Testis (tissue), 3 donors: Measurements from ENCODE around the gene IMMT. TPM values are rescaled to one million over a fixed set of nuclear protein-coding genes. Genes with fewer than 3 reads are reported as not detected.

Experiments used
- DNase-seq: peaks from one replicate; pipeline ENCODE4 v3.0.0-alpha.2; 2019
- H3K27ac ChIP-seq, 2 donors: fragments of 200-600 bp; sonication (generic); one replicate each; pipeline ENCODE4 v1.5.1; 2019
- H3K27me3 ChIP-seq: fragments of 200-600 bp; sonication (generic); one replicate; pipeline ENCODE4 v1.5.1; 2019
- H3K36me3 ChIP-seq: fragments of 200-600 bp; sonication (generic); one replicate; pipeline ENCODE4 v1.5.1; 2017; ENCODE audit warnings: low read depth; ENCODE audit errors: missing control alignments
- H3K4me1 ChIP-seq: fragments of 200-600 bp; sonication (generic); one replicate; pipeline ENCODE4 v1.5.1; 2019
- H3K4me3 ChIP-seq, 2 donors: fragments of 200-600 bp; sonication (generic); one replicate each; pipeline ENCODE4 v1.5.1; 2017 to 2019
- H3K9me3 ChIP-seq: fragments of 200-600 bp; sonication (generic); one replicate; pipeline ENCODE4 v1.5.1; 2017
- POLR2A ChIP-seq: fragments of 450-650 bp; IDR thresholded peaks from one replicate; pipeline ENCODE4 v1.6.1; 2017; ENCODE audit warnings: antibody characterized with exemption, mild to moderate bottlenecking, moderate library complexity
- WGBS, 2 donors: methylation state at CpG; one replicate each; pipeline ENCODE4 v1.1.5; 2018; 5-methylcytosine and 5-hydroxymethylcytosine counted together
- intact Hi-C: fragments of 100-400 bp; cut with DNase I; formaldehyde crosslinking; loops from one replicate; pipeline ENCODE4 v1.15.1; 2023; ENCODE audit warnings: low total_unique reads
- polyA plus RNA-seq: library from polyadenylated mRNA; stranded (reverse); fragments of 350-450 nt; fragmentation: Illumina TruSeq; extraction: RNeasy Lipid Tissue Mini Kit (QIAGEN cat#74804); gene quantifications from one replicate; pipeline ENCODE4 v1.2.3, GENCODE V29; 2014; ENCODE audit warnings: low read depth, low replicate concordance; ENCODE audit not compliant: insufficient read depth
- total RNA-seq, 2 donors: library from RNA; depleted of rRNA; stranded (reverse); fragments of >200 nt; gene quantifications; one replicate each; pipeline ENCODE4 v1.2.3, GENCODE V29; 2016
- TF ChIP-seq, protein P1 (sequence below), 3 experiments: fragments of 450-650 bp in 2 of 3; fragments of 200-600 bp in 1 of 3; sonication (generic) in 1 of 3; IDR thresholded peaks; one replicate each; pipeline ENCODE4 v1.5.1; 2016 to 2019; ENCODE audit warnings: antibody characterized with exemption in 3 of 3, mild to moderate bottlenecking in 2 of 3, moderate library complexity in 1 of 3

IMMT gene
- total and polyA plus RNA-seq, 3 donors from 2014 or later: 80.6 to 99.8 (median 87.6) TPM

DNA sequence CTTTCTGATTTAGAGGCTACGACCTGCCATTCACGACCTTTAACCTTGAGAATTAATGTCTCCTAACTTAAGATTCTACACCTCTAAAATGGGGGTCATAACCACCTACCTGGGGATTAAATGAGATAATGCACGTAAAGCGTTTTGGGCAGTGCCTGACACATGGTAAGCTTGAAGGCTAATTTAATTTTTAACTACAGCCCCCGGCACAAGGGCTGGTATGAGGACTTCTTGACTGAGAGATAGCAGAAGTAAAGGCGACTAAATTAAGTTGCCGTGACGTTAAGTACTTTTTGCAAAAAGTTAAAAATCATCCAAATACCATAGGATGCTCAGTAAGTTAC, 4.5 kb upstream of the IMMT start:
- intact Hi-C loops: no loop called here
- H3K9me3 ChIP-seq: no peaks in the 10 kb centered on the region
- peak overlapping the region; percentile 70 to 80 for H3K4me3 ChIP-seq
- H3K4me1 ChIP-seq: peaks cover 6% of the 10 kb centered on the region
- no peak for DNase-seq
- TF ChIP-seq POLR2A: no peak
- TF ChIP-seq, protein P1, sequence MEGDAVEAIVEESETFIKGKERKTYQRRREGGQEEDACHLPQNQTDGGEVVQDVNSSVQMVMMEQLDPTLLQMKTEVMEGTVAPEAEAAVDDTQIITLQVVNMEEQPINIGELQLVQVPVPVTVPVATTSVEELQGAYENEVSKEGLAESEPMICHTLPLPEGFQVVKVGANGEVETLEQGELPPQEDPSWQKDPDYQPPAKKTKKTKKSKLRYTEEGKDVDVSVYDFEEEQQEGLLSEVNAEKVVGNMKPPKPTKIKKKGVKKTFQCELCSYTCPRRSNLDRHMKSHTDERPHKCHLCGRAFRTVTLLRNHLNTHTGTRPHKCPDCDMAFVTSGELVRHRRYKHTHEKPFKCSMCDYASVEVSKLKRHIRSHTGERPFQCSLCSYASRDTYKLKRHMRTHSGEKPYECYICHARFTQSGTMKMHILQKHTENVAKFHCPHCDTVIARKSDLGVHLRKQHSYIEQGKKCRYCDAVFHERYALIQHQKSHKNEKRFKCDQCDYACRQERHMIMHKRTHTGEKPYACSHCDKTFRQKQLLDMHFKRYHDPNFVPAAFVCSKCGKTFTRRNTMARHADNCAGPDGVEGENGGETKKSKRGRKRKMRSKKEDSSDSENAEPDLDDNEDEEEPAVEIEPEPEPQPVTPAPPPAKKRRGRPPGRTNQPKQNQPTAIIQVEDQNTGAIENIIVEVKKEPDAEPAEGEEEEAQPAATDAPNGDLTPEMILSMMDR (IDR thresholded peaks at IDR 0.05): no peak
- no peaks in the 10 kb centered on the region for H3K27me3 ChIP-seq
- H3K36me3 ChIP-seq: no peaks in the 10 kb centered on the region
- H3K27ac ChIP-seq: peak overlapping the region; percentile 63 to 85
- WGBS, 2 donors: 0 to 2% methylated on average over 8 of the region's 8 CpGs

DNA sequence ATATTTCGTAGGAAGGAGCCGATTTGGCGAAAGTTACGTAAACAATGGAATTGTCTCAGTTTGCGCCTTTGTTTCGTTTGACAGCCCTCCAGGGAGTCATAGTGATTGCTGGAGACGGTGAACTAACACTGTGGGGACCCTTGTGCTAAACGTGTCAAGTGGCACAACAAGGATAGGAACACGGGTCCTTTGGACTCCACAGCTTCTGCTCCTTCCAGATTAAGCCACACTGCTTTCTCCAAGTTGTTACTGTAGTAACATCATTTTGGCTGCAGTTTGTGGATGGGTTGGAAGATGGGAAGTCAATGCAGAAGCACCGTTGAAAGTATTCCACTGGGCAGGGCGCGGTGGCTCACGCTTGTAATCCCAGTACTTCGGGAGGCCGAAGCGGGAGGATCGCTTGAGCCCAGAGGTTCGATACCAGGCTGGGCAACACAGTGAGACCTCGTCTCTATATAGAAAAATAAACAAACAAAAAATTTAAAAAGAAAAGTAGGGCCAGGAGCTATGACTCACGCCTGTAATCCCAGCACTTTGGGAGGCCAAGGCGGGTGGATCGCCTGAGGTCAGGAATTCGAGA, 636 bp upstream of the IMMT start:
- peaks cover 20% of the 10 kb centered on the region for H3K4me1 ChIP-seq
- peak overlapping the region; percentile 73 to 96 for H3K4me3 ChIP-seq
- no peak for TF ChIP-seq POLR2A
- TF ChIP-seq, protein P1 (IDR thresholded peaks at IDR 0.05): no peak
- peak overlapping the region; percentile 94 to 96 for H3K27ac ChIP-seq
- intact Hi-C loops: no loop called here
- H3K36me3 ChIP-seq: no peaks in the 10 kb centered on the region
- no peaks in the 10 kb centered on the region for H3K9me3 ChIP-seq
- no peak for DNase-seq
- 32 to 33% methylated on average over 23 of the region's 23 CpGs for WGBS, 2 donors
- no peaks in the 10 kb centered on the region for H3K27me3 ChIP-seq

DNA sequence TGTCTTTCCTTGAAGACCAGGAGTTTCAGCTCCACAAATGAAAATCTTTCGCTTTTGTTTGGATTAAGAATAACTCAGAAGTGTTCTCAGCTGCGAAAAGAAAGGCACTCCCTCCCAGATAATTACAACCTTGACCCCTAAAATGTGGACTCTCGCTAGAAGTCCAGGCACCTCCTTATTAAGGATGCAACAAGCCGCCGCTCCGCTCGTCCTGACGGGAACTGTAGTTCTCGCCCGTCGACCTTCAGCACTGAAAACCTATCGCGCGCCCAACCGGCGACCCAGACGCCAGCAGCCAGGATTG, 559 bp downstream of the IMMT start:
- intact Hi-C loops: no loop called here
- H3K27me3 ChIP-seq: no peaks in the 10 kb centered on the region
- DNase-seq: peak; percentile 98
- TF ChIP-seq, protein P1 (IDR thresholded peaks at IDR 0.05): no peak
- no peak for TF ChIP-seq POLR2A
- H3K27ac ChIP-seq: peak overlapping the region; percentile 94 to 96
- peak overlapping the region; percentile 73 to 96 for H3K4me3 ChIP-seq
- WGBS, 2 donors: 1% methylated on average over 15 to 17 of the region's 17 CpGs
- peaks cover 20% of the 10 kb centered on the region for H3K4me1 ChIP-seq
- no peaks in the 10 kb centered on the region for H3K36me3 ChIP-seq
- no peaks in the 10 kb centered on the region for H3K9me3 ChIP-seq

DNA sequence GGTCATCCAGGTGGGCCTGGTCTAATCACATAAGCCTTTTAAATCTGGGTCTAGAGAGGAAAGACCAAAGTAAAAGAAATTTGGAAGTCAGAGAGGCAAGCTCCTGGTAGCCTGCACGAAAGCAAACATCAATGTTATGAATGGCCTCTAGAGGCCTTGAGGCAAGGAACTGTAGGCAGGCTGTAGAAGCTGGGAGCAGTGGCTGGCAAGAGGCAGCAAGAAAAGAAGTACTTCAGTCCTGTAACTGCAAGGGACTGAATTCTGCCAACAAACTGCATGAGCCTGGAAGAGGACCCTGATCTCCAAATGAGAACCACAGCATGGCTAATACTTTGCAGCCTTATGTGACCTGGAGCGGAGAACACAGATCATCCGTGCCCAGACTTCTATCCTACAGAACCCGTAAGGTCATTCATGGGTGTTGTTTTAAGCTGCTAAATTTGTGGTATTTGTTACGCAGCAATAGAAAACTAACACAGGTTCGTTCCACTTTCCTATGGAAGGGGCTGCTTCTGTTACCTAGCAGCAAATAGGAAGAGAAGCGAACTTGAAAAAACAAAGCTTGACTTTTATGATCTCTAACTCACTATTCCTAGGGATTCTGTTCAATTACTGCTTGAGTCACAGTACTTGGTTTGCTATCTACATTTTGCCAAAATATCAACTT, 1.2 kb downstream of the IMMT start:
- Histone ChIP-seq H3K9me3 (no peaks in the 10 kb centered on the region), H3K4me3 (peak overlapping the region; percentile 73 to 96), H3K27ac (peak overlapping the region; percentile 94 to 96), H3K27me3 (no peaks in the 10 kb centered on the region), H3K36me3 (no peaks in the 10 kb centered on the region), H3K4me1 (peaks cover 20% of the 10 kb centered on the region)
- no peak for TF ChIP-seq POLR2A
- TF ChIP-seq, protein P1 (IDR thresholded peaks at IDR 0.05): no peak
- intact Hi-C loops: no loop called here
- 34 to 47% methylated on average over 7 of the region's 7 CpGs for WGBS, 2 donors
- DNase-seq: no peak
